Measurements from ENCODE around the gene SH3BGRL. TPM values are rescaled to one million over a fixed set of nuclear protein-coding genes. Genes with fewer than 3 reads are reported as not detected.

SH3BGRL gene
- total and polyA plus RNA-seq, 10 of the 15 experiments (the other 5 are each of a cell fraction or from before 2014, with no cell fraction given): 75.6 to 178 (median 122) TPM

DNA sequence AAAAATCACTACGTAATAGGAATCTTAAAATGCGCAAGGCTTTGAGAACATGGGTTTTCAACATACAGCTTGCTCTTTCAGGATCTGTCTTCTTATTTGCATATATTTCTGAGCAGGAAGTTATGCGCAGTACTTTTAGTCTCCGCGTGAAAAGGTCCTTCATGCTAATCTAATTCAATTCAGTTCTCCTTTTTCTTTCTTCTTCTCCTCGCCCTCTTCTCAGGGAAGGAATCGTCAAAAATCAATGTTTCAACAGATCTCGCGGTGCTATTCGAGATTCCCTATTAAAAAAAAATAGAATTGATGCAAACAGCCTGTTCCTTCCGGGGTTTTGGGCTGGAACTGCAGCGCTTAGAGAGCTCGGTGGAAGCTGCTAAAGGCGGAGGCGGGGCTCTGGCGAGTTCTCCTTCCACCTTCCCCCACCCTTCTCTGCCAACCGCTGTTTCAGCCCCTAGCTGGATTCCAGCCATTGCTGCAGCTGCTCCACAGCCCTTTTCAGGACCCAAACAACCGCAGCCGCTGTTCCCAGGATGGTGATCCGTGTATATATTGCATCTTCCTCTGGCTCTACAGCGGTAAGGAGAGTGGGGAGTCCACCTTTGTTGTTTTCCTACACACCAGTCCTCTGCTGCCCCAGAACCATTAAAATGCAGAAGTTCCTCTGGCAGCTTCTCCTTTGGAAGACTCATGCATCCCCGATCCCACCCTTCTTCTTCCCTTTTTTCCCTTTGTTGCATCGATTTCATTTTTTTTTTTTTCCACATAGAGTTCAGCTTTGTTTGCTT lies at the start of gene SH3BGRL, which contains the start of gene HMGN5 (continued):
- TF ChIP-seq, protein P1, sequence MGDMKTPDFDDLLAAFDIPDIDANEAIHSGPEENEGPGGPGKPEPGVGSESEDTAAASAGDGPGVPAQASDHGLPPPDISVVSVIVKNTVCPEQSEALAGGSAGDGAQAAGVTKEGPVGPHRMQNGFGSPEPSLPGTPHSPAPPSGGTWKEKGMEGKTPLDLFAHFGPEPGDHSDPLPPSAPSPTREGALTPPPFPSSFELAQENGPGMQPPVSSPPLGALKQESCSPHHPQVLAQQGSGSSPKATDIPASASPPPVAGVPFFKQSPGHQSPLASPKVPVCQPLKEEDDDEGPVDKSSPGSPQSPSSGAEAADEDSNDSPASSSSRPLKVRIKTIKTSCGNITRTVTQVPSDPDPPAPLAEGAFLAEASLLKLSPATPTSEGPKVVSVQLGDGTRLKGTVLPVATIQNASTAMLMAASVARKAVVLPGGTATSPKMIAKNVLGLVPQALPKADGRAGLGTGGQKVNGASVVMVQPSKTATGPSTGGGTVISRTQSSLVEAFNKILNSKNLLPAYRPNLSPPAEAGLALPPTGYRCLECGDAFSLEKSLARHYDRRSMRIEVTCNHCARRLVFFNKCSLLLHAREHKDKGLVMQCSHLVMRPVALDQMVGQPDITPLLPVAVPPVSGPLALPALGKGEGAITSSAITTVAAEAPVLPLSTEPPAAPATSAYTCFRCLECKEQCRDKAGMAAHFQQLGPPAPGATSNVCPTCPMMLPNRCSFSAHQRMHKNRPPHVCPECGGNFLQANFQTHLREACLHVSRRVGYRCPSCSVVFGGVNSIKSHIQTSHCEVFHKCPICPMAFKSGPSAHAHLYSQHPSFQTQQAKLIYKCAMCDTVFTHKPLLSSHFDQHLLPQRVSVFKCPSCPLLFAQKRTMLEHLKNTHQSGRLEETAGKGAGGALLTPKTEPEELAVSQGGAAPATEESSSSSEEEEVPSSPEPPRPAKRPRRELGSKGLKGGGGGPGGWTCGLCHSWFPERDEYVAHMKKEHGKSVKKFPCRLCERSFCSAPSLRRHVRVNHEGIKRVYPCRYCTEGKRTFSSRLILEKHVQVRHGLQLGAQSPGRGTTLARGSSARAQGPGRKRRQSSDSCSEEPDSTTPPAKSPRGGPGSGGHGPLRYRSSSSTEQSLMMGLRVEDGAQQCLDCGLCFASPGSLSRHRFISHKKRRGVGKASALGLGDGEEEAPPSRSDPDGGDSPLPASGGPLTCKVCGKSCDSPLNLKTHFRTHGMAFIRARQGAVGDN (IDR thresholded peaks at IDR 0.05): 0 out of 2 replicates have a peak, but pooled peaks have one; percentile 18
- TF ChIP-seq RB1 (IDR thresholded peaks at IDR 0.05; ENCODE audit: borderline replicate concordance) (no peak), ATF7 (IDR thresholded peaks at IDR 0.05; ENCODE audit: low read depth) (peak; percentile 55; the same call in 1 of the 2 replicates), YY1 (IDR thresholded peaks at IDR 0.05; ENCODE audit: low read depth, low read length) (peak; percentile 52; the same call in 1 of the 2 replicates), NR2F1 (conservative IDR thresholded peaks at IDR 0.05) (no peak), POU2F2 (IDR thresholded peaks at IDR 0.05; ENCODE audit: borderline replicate concordance, low read depth, low read length) (peak; percentile 87; the same call in 2 of the 3 replicates), ZNF384 (IDR thresholded peaks at IDR 0.05; ENCODE audit: borderline replicate concordance, low read depth, low read length) (peak; percentile 33; the same call in 1 of the 2 replicates), RAD51 (IDR thresholded peaks at IDR 0.05) (peak; percentile 23; the same call in 1 of the 2 replicates), EGR1 (IDR thresholded peaks at IDR 0.05; ENCODE audit: borderline replicate concordance in 1 of 2, low read depth in 2 of 2, low read length in 2 of 2) (no peak; a peak in 1 of 3 replicates), ASH2L (IDR thresholded peaks at IDR 0.05; ENCODE audit: borderline replicate concordance, low read depth) (no peak), HDAC6 (IDR thresholded peaks at IDR 0.05; ENCODE audit: unreplicated experiment) (no peak), SPI1 (IDR thresholded peaks at IDR 0.05; ENCODE audit: borderline replicate concordance, insufficient read depth, low read depth, low read length) (0 out of 2 replicates have a peak, but pooled peaks have one; percentile 9), RUNX3 (IDR thresholded peaks at IDR 0.05; ENCODE audit: low read length) (peak; percentile 37; the same call in 1 of the 2 replicates), SUZ12 (IDR thresholded peaks at IDR 0.05; ENCODE audit: unreplicated experiment) (no peak), SMARCA5 (IDR thresholded peaks at IDR 0.05) (no peak), POLR2AphosphoS5 (IDR thresholded peaks at IDR 0.05; ENCODE audit: low read length) (peak; percentile 64), IKZF1 (conservative IDR thresholded peaks at IDR 0.05) (peak; percentile 16; the same call in 1 of the 2 replicates), RELB (IDR thresholded peaks at IDR 0.05; ENCODE audit: low read depth) (peak; percentile 69; the same call in 1 of the 2 replicates), RBBP5 (conservative IDR thresholded peaks at IDR 0.05) (no peak)
- TF ChIP-seq, protein P2, sequence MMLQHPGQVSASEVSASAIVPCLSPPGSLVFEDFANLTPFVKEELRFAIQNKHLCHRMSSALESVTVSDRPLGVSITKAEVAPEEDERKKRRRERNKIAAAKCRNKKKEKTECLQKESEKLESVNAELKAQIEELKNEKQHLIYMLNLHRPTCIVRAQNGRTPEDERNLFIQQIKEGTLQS (IDR thresholded peaks at IDR 0.05; ENCODE audit: borderline replicate concordance, extremely low read depth, low read depth, low read length): no peak
